Dedifferentiated amniotic fluid mesenchymal stem cell (primary cell): ENCODE measurements around the gene ALG14.
"Not testable (repeated sequence)": the region's sequence is repeated elsewhere in the genome, so short reads cannot be mapped to it uniquely, and the experiment has no call there.

Source experiments
- DNase-seq: peaks from one replicate; pipeline ENCODE4 v3.0.0-alpha.2; 2016; ENCODE audit errors: extremely low spot score

ALG14 gene, protein sequence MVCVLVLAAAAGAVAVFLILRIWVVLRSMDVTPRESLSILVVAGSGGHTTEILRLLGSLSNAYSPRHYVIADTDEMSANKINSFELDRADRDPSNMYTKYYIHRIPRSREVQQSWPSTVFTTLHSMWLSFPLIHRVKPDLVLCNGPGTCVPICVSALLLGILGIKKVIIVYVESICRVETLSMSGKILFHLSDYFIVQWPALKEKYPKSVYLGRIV

DNA sequence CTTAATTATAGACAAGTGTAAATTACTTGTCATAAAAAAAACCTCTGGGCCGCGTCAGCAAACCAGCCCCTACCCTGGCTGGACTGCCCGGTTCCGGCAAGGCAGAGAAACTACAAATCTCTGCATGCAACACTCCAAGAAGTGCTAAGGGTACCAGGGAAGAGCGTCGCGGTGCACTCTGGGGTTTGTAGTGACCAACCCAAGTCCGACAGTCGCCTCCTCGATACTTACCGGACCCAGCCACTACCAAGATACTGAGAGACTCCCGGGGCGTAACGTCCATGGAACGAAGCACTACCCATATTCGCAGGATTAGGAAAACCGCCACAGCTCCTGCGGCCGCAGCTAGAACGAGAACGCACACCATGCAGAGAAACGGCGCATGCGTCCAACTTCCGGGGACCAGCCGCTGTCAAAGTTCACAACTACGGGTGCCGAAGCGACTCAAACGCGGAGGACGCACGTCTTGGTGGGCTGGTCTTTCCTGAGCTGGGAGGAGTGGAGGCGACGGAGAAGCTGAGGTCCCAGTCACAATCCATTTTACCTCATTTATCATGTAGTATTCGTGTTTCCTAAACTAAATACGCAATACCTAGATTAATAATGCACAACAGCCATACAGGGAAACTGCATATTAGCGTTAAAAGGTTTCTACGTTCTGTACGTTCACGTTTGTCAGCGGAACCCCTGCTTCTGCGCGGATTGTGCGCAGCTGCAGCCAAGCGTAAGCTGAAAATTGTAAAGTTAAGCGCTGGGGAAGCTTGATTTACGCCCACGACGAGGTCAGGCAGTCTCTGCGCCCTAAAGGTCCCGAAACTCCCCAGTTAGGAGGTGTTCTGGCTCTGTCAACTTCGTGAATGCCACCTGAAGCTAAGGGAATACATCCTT lies at the start of gene ALG14:
Gene ALG14 (minus strand): TSS at position 420 of the 888 bp plus-strand sequence. CDS start 53 bp downstream, at position 367.
- peak; percentile 94 for DNase-seq

DNA sequence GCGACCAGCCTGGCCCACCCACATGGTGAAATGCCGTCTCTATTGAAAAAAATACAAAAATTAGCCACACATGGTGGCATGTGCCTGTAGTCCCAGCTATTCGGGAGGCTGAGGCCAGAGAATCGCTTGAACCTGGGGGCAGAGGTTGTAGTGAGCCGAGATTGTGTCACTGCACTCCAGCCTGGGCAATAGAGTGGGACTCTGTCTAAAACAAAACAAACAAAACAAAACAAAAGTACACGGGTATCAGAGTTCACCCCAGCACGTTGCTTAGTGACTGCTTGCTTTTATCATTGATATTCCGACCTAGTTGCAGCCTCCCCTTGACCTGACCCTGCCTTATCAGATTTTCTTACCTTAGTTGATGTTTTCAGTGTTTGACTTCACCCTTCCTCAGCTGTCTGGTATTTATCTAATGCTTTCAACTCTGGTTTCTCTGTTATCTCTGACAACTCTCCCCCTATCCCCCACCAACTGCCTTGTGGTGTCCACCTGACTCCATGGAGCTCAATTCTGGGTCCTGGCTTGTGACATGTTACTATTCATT lies 49.5 kb upstream of the ALG14 start:
- DNase-seq, result no peak

DNA sequence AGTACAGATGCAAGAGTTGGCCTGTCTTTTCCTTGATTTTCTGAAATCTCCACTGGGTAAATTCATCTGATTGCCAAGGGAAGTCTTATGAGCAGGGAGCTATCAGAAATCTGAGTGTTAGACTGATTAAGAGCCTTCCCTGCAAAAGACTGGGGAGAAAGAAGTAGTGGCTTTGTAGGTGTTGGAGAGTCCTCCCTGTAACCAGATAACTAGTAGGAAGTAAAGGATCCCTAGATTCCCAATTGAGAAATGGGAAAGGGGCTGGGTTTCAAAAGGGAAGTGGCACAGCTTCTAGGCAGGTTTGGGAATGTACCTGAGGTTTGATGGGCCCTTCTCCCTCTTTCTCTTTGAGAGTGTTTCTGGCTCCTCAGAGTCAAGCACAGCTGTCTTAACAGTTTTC lies 46.5 kb upstream of the ALG14 start:
- no peak for DNase-seq

DNA sequence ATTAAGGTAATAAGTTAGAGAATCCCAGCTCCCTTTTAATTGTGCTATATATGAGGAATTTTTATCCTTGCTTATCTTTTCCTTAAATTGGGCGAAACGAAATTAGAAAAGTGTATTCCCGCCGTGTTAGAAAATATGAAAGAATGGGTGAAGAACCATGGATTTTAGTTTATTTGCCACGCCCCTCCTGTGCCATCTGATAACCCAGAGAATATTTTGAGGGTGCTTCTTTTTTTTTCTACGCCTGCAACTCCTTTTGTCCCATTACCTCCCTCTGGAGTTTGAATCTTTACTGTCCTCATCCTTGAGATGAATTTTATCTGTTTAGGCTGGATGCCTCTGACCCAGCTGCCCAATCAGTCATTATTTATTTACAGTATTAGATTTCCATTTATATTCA lies 46.0 kb upstream of the ALG14 start:
- no peak for DNase-seq

DNA sequence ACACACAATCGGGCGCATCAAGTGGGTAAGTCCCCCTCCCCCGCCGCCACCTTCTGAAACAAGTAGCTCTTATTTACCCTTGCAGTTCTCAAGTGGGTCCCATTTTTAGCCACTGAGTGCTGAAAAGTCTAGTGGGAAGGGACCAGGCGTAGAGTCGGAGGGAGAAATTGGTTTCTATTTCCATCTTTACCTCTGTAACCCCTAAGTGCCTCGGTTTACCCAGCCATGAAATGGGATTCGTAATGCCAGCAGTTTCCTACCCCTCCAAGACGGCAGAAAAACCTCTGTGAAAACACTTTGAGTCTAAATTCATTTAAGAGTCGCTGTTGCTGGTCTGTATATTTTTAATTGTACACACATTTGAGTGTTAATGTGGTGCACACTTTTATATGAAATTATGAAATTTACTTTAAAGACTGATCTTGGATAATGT lies 45.3 kb upstream of the ALG14 start:
- no peak for DNase-seq

DNA sequence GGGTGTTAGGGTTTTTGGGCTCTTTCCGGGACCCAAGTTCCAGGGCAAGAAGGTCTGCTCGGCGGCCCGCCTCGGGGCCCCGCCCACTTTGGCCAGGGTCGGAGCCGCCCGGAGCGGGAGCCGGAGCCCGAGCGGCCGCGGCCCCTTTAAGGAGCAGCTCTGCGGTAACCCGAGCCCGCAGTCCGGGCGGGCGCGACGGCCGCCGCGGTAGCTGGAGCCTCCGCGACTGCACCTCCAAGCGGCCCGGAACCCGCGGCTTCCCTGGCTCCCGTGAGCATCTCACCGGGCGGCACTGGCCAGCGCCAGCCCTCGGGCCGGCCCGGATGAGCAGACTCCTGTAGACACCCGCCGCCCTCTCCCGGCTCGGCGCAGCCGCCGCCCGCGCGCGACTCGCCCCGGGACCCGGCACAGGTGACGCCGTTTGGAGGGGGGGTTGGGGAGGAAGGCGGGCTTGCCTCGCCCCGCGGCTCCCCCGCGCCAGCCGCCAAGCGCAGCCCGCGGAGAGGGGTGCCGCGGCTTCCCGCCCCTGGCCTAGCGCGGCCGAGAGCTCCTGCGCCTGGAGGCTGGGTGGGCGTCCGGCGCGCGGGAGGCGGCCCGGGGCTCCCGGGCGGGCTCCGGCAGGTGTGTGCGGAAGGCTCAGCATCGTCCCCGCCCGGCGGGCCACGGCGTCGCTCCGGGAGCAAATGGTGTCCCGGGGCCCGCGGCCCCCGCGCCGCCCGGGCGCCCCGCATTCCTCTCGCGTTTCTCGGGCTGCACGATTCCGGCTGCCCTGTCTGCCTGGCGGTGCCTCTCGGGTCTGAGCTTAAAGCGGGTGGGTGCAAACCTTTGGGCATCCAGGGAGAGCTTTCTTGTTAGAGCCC lies 44.7 kb upstream of the ALG14 start, which contains the start of gene TLCD4:
Gene TLCD4 (plus strand): TSS at position 149 of the 860 bp plus-strand sequence. CDS start 26,547 bp downstream, outside the sequence.
- no peak for DNase-seq

DNA sequence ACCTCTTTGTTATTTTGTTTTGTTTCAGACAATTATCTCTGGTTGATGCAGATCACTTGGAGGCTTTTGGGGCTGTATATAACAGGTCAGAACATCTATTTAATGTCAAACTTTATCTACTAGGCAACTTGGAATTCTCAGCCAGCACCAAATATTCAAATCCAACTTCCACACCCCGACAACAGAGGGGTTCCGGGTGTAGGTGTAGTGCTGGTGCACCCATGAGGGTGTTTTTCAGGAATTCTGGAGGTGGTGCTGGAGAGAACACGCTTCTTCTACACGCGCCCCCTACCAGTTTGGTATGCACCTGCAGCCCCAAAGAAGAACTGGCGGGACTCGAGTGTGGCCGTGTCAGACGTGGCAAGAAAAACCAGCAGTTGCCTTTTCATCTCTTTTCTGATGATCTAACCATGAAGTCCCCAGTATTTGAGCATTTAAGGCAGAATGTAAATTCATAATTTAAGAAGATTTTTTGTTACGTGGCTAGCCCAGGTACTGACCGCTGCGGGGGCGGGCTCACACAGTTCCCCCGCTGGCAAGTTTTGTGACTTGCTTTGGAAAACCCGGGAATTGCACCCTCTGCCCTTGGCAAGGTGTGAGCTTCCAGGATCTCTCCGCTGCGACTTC lies 43.9 kb upstream of the ALG14 start:
- no peak for DNase-seq

DNA sequence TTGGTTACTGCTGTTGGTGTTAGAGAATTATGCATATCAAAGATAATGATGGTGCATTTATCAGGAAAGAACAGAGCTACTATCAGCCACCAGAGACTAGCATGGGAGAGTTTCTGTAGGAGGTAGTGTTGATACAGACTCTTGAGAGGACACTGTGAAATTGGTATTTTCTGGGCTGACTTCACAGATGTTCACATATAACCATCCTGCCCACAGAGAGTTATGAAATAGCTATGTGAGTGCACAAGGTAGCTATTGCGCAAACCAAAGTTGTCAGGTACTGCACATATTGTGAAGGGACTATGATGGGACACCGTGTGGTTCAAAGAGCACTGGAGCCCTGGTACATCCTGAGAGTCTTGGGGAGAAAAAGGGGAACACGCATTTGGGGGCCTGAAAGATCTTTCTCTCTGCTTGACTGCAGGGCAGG lies 43.0 kb upstream of the ALG14 start:
- no peak for DNase-seq

DNA sequence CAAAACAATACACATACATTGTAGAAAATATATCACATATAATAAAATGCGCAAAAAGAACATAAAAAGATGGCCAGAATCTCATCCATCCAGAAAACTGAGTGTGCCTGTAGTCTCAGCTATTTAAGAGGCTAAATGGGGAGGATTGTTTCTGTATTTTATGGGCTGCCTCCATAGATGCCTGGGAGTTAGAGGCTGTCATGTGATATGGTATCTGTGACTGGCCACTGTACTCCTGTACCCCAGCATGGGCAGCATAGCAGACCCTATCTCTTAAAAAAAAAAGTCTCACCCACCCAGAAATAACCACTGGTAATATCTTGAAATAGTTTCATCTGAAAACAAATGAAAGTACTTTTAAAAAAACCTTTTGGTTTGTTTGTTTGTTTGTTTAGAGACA lies 40.9 kb upstream of the ALG14 start:
- DNase-seq, result no peak

DNA sequence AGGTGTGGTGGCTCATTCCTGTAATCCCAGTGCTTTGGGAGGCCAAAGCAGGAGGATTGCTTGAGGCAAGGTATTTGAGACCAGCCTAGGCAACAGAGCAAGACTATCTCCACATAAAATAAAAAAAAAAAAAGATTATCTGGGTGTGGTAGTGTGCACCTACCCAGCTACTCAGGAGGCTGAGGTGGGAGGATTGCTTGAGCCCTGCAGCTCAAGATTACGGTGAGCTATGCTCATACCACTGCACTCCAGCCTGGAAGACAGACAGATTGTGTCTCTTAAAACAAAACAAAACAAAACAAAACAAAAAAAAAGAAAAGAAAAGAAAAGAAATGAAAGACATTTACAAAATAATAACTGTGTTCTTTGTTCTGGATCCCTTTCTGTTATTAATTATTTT lies 38.3 kb upstream of the ALG14 start:
- no peak for DNase-seq

DNA sequence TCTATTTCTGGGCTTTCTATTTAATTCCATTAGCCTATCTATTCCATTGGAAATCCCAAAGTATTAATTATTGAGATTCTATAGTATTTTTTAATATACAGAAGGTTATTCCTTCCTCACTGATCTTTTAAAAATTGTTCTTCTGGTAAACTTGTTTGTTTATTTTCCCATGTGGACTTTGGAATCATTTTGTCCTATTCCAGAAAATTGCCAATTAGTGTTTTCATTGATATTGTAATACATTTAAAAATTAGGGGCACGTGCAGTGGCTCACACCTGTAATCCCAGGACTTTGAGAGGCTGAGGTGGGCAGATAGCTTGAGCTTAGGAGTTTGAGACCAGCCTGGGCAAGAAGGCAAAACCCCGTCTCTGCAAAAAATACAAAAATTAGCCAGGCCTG lies 36.0 kb upstream of the ALG14 start:
- no peak for DNase-seq

DNA sequence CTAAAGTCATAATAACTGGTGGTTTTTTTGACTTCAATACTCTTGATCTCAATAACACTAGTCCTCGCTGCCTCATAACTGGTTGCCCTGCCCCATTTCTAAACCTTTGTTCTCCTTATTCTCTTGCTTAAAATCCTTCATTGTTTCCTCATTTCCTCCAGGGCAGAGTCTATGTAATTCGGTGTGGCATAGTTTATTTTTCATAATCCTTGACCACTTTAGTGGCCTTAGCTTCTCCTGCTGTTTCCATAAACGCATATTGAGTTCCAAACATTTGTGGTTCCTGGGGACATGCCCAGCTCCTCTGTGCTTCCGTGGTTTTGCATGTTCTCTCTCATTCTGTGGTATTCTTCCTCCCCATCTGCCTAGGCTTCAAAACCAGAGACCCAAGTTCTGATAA lies 25.4 kb upstream of the ALG14 start:
- DNase-seq, result no peak

DNA sequence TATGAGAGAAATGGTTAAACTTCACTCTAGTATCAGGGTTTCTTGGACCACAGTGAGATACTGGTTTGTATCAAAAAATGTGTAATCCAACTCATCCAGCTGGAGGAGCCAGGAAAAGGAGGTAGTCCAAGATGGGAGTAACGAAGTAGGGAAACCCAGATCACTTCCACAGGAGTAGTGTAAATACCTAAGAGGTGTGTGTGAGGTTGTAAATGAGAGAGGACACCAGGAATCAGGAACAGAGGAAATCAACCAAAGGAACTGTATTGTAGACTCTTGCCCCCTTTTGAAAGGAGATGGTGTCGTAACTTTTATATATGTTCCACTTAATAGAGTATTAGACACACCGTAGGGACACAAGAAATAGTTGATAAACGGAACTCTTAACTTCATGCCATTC lies 24.7 kb upstream of the ALG14 start:
- DNase-seq, result no peak

DNA sequence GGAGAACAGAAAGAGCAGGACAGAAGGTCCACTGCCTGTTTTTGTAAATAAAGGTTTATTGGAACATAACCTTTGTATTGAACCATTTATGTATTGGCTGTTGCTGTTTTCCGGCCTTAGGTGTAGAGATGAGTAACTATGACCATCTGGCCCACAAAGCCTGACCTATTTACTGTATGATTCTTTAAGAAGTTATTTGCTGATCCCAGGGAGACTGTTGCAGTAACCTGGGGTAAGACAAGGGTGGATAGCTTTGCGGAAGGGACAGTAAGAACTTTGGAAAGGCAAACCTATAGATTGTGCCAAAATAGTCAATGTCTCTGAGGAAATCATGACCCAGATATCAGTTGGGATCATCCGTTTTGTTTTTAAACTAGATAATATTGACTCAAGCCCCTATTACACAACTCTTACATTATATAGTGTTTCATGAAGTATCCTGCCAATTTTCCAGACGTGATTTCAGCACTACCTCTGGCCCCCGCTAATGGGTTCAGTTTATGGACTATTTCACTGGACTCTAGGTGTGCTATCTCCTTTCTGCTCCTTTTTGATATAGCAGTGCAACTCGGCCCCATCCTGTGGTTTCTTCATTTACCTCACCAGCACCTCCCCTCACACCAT lies 23.6 kb upstream of the ALG14 start:
- no peak for DNase-seq

DNA sequence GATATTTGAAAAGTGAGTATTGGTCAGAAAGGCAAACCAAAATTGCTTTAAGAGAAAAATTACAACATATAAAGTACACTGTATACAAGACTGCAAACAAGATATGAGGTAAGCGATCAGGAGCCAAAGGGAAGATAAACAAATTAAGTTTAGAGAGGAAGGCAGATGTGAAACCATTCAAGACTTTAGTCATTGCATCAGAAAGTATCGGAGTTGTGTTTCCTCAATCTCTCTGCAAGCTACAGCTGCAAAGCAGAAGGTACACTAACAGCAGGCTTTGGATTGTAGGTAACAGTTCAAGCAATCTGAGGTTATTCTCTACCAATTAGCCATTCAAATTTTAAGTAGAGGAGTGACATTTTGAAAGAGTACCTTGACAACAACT lies 23.1 kb upstream of the ALG14 start:
- DNase-seq, result no peak

DNA sequence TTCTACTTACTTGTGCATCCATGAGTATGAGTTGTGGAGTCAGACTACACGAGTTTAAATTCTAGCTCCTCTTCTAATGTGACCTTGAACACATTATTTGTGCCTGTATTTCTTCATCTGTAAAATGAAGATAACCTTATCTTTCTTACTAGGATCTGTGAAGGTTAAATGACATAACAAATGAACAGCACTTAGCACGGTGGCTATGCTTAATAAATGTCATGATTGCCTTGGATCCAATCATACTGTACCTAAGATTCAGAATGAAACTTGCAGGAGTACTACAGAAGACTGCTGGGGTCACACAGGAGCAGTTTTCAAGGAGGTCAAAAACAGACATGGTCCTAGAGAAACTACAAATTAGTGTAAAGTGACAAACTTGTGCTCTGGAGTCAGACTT lies 22.2 kb upstream of the ALG14 start:
- DNase-seq, result no peak

DNA sequence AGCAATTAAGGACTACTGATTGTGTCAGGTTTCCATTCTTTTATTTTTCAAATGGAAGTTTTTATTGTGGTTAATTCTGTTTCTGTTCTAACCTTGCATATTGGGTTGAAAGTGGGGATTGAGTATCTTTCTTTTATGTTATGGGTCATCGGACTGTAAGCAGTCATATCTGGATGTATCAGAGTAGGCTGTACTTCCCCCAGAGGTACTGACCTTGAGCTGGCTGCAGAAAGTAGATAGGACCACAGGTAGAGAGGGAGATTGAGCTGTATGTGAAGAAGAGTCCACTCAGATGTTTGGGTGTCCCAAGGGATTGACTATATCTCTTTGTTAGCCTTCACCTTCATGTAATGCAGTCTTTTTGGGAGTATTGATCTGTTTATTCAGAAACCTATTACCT lies 20.5 kb upstream of the ALG14 start:
- no peak for DNase-seq

DNA sequence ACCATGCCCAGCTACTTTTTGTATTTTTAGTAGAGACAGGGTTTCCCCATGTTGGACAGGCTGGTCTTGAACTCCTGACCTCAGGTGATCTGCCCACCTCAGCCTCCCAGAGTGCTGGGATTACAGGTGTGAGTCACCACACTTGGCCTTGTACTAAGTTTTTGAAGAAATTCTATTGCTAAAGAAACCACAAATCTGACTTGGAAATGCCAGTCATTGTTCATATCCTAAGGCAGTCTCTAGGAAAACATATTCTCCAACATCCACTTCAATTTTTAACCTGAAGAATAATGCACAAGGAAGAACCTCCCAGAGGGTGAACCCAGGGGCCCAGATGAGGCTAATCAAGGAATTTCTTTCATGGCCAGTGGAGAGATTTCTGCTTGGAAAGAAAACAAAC lies 20.1 kb upstream of the ALG14 start:
- DNase-seq, result not testable (repeated sequence)

DNA sequence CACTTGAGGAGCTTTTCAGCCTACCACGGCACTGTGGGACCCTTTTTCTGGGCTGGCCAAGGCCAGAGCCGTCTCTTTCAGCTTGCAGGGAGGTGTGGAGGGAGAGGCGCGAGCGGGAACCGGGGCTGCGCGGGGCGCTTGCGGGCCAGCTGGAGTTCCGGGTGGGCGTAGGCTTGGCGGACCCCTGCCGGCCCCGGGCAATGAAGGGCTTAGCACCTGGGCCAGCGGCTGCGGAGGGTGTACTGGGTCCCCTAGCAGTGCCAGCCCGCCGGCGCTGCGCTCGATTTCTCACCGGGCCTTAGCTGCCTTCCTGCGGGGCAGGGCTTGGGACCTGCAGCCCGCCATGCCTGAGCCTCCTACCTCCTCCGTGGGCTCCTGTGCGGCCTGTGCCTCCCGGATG lies 18.5 kb upstream of the ALG14 start:
- not testable (repeated sequence) for DNase-seq

DNA sequence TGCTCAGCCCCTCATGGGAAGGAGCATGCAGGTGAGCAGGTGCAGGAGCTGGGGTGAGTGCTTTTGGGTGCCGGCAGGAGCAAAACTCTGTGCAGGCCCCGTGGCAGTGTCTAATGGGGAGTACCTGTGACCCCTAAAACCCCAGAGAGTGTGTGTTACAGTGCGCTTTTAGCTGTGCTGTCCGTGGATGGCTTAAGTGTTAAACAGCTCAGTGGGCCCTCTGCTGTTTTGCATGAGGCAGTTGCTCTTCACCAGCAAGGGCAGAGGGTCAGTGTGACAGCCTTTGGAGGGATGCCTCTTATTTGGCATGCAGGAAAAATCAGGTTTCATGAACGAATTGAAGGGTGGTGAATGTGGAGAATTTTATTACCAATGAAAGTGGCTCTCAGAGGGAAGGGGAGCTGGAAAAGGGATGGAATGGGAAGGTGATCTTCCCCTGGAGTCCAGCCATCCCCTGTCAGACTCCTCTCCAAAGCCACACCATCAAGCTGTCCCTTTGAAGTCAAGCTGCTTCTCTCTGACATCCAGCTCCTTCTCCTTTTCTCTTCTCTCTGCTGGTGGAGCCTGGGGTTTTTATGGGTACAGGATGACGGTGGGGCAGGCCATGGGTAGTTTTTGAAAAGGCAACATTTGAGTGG lies 17.0 kb upstream of the ALG14 start:
- DNase-seq, result no peak
